Uterus (tissue), 2 donors: ENCODE results near the gene SLC7A14.

Experiments
- CTCF ChIP-seq, 4 experiments: fragments of 200-600 bp in 2 of 4; fragments of 450-650 bp in 2 of 4; sonication (generic) in 2 of 4; IDR thresholded peaks; one replicate each; pipeline ENCODE4 v1.5.1; 2016 to 2019; ENCODE audit warnings: antibody characterized with exemption in 4 of 4, mild to moderate bottlenecking in 2 of 4, moderate library complexity in 1 of 4
- POLR2A ChIP-seq, 2 donors: fragments of 450-650 bp; IDR thresholded peaks; one replicate each; pipeline ENCODE4 v1.6.1; 2016; ENCODE audit warnings: antibody characterized with exemption in 2 of 2, mild to moderate bottlenecking in 1 of 2, moderate library complexity in 1 of 2

- TF ChIP-seq CTCF (IDR thresholded peaks at IDR 0.05), result no peak
- no peak for TF ChIP-seq POLR2A (IDR thresholded peaks at IDR 0.05)
These were observed 51.6 kb downstream of the SLC7A14 start for GRCh38 chr3:170534227-170534626.
